Measurements from ENCODE around the gene TCF15. TPM values are rescaled to one million over a fixed set of nuclear protein-coding genes. Genes with fewer than 3 reads are reported as not detected.

Gene TCF15
- total RNA-seq, 4 donors from 2014 or later = 1.2 to 13.2 (median 2.6) TPM

- no peak for TF ChIP-seq CTCF (IDR thresholded peaks at IDR 0.05)
- DNase-seq (ENCODE audit: low spot score) (no peak), ATAC-seq (ENCODE audit: low FRiP score) (no peak)
These were observed 38.2 kb downstream of the TCF15 start for GRCh38 chr20:571754-572441.

- ATAC-seq (ENCODE audit: low FRiP score) (no peak), DNase-seq (ENCODE audit: low spot score) (no peak)
- TF ChIP-seq CTCF (IDR thresholded peaks at IDR 0.05) = no peak
These were observed 41.3 kb downstream of the TCF15 start for GRCh38 chr20:568673-569415.

- TF ChIP-seq CTCF (IDR thresholded peaks at IDR 0.05) = no peak
- ATAC-seq (ENCODE audit: low FRiP score) (no peak), DNase-seq (ENCODE audit: low spot score) (no peak)
These were observed 41.9 kb downstream of the TCF15 start for GRCh38 chr20:568097-568652.

- DNase-seq (ENCODE audit: low spot score) (no peak), ATAC-seq (ENCODE audit: low FRiP score) (no peak)
- no peak for TF ChIP-seq CTCF (IDR thresholded peaks at IDR 0.05)
These were observed 45.9 kb downstream of the TCF15 start for GRCh38 chr20:564192-564591.

GRCh38 chr20:563187-563586 is 46.9 kb downstream of the TCF15 start:
- ATAC-seq (ENCODE audit: low FRiP score) = no peak
- DNase-seq (ENCODE audit: low spot score) = no peak

GRCh38 chr20:562232-562897 is 47.7 kb downstream of the TCF15 start:
- no peak for TF ChIP-seq CTCF (IDR thresholded peaks at IDR 0.05)
- ATAC-seq (ENCODE audit: low FRiP score) = no peak
- DNase-seq (ENCODE audit: low spot score) = no peak

More at GRCh38 chr20:563187-563586, 46.9 kb downstream of the TCF15 start:
- no peak for TF ChIP-seq CTCF (IDR thresholded peaks at IDR 0.05)

All from omental fat pad (tissue), 4 donors.